Kidney (tissue), 14 donors: Measurements from ENCODE around the gene ABCG2. TPM values are rescaled to one million over a fixed set of nuclear protein-coding genes. Genes with fewer than 3 reads are reported as not detected.

ENCODE experiments used
- DNase-seq, 5 donors: peaks; one replicate each; pipeline ENCODE4 v3.0.0-alpha.2; 2013 to 2020
- FAIRE-seq: peaks from 2 replicates; lab custom pipeline; 2012; peaks lifted over from hg19 to GRCh38; lab: Jason Lieb, UNC
- H3K27ac ChIP-seq, 2 donors: one replicate each; pipeline ENCODE4 v1.7.0; 2013; ENCODE audit warnings: low read depth in 2 of 2, low read length in 2 of 2, inconsistent platforms in 1 of 2
- H3K27me3 ChIP-seq: one replicate; pipeline ENCODE4 v1.7.1; 2013; ENCODE audit warnings: low read length, inconsistent platforms; ENCODE audit not compliant: control insufficient read depth, insufficient read depth
- H3K36me3 ChIP-seq, 3 donors: one replicate each; pipeline versions ENCODE4 v1.7.0 to v1.7.1; 2013; ENCODE audit warnings: low read length in 3 of 3, control low read depth in 1 of 3, inconsistent platforms in 1 of 3; ENCODE audit not compliant: insufficient read depth in 3 of 3, control insufficient read depth in 2 of 3
- H3K4me1 ChIP-seq, 3 donors: one replicate each; pipeline versions ENCODE4 v1.7.0 to v1.7.1; 2013; ENCODE audit warnings: low read length in 3 of 3, inconsistent platforms in 1 of 3, low read depth in 1 of 3; ENCODE audit not compliant: control insufficient read depth in 2 of 3, insufficient read depth in 2 of 3
- H3K4me3 ChIP-seq, 3 donors: one replicate each; pipeline versions ENCODE4 v1.7.0 to v1.8.1; 2013; ENCODE audit warnings: low read length in 3 of 3, control low read depth in 1 of 3, inconsistent platforms in 1 of 3
- H3K9ac ChIP-seq, 3 donors: one replicate each; pipeline versions ENCODE4 v1.7.0 to v1.7.1; 2013; ENCODE audit warnings: low read length in 3 of 3, control low read depth in 1 of 3, inconsistent platforms in 1 of 3
- H3K9me3 ChIP-seq, 3 donors: one replicate each; pipeline versions ENCODE4 v1.7.0 to v1.7.1; 2013; ENCODE audit warnings: low read length in 3 of 3, control low read depth in 1 of 3, inconsistent platforms in 1 of 3; ENCODE audit not compliant: control insufficient read depth in 2 of 3, insufficient read depth in 1 of 3
- CTCF ChIP-seq: IDR thresholded peaks from 3 replicates; pipeline ENCODE4 v1.5.1; 2012; ENCODE audit warnings: mild to moderate bottlenecking, moderate library complexity, borderline replicate concordance; ENCODE audit not compliant: insufficient read depth; ENCODE audit errors: extremely low read depth
- intact Hi-C: fragments of 100-400 bp; cut with DNase I; formaldehyde crosslinking; loops from one replicate; pipeline ENCODE4 v1.11.1; 2022
- polyA plus RNA-seq: library from polyadenylated mRNA; stranded (reverse); fragments of 350-450 nt; fragmentation: Illumina TruSeq; extraction: RNeasy Lipid Tissue Mini Kit (QIAGEN cat#74804); gene quantifications from one replicate; pipeline ENCODE4 v1.2.3, GENCODE V29; 2014; ENCODE audit warnings: low read depth, low replicate concordance; ENCODE audit not compliant: insufficient read depth
- total RNA-seq: library from RNA; stranded (reverse); fragmentation: NEBNext Ultra II Directional; extraction: Animal tissue kit (Norgen Biotek cat#: 25700); gene quantifications from one replicate; pipeline ENCODE4 v1.2.1, GENCODE V29; 2021
- donor health status: control.
- donor health status: control.
- donor health status: control.
- donor health status: control.
- donor health status: control.
- donor health status: DM: yes; HTN: yes; CAD: no.
- donor health status: Normal renal cell carcinoma (clear cell type).

The ABCG2 gene
- total and polyA plus RNA-seq, 2 donors from 2014 or later, result 1.5 to 4.7 TPM

GRCh38 chr4:88043001-88043400 lies 115.4 kb downstream of the ABCG2 start:
- no peak for TF ChIP-seq CTCF
- Histone ChIP-seq H3K9me3 (no peaks in the 10 kb centered on the region), H3K4me3 (no peak overlapping the region), H3K27me3 (no peaks in the 10 kb centered on the region), H3K9ac (no peak overlapping the region), H3K27ac (no peak overlapping the region), H3K4me1 (peaks cover 0 to 4% (median 0%) of the 10 kb centered on the region in 3 donors), H3K36me3 (peaks cover 11 to 66% (median 31%) of the 10 kb centered on the region in 3 donors)
- FAIRE-seq (no peak), DNase-seq (peak in 1 of 5 donors; percentile 34)
- intact Hi-C loops, result no loop called here

- DNase-seq (no peak), FAIRE-seq (no peak)
- Histone ChIP-seq H3K36me3 (peaks cover 11 to 72% (median 34%) of the 10 kb centered on the region in 3 donors), H3K27ac (peak overlapping the region in 1 of 2 donors; percentile 16), H3K4me1 (peaks cover 0 to 4% (median 0%) of the 10 kb centered on the region in 3 donors), H3K27me3 (no peaks in the 10 kb centered on the region), H3K4me3 (no peak overlapping the region), H3K9me3 (no peaks in the 10 kb centered on the region), H3K9ac (no peak overlapping the region)
- TF ChIP-seq CTCF, result no peak
- intact Hi-C loops, result no loop called here
Measured at GRCh38 chr4:88041626-88042025, 116.8 kb downstream of the ABCG2 start.

- peaks cover 16 to 72% (median 39%) of the 10 kb centered on the region in 3 donors for H3K36me3 ChIP-seq
- H3K4me3 ChIP-seq, result no peak overlapping the region
- FAIRE-seq (no peak), DNase-seq (no peak)
- H3K4me1 ChIP-seq, result peaks cover 0 to 4% (median 0%) of the 10 kb centered on the region in 3 donors
- intact Hi-C loops, result no loop called here
- H3K27ac ChIP-seq, result no peak overlapping the region
- TF ChIP-seq CTCF, result no peak
- no peaks in the 10 kb centered on the region for H3K27me3 ChIP-seq
- H3K9ac ChIP-seq, result no peak overlapping the region
- no peaks in the 10 kb centered on the region for H3K9me3 ChIP-seq
Measured at GRCh38 chr4:88040707-88041106, 117.7 kb downstream of the ABCG2 start.

Other genes with a start within 250 kb of the ABCG2 start
- gene SPP1, start 182.9 kb downstream of the ABCG2 start, total RNA-seq, result 5,484 TPM
- 6,594 TPM for gene SPP1, start 182.9 kb downstream of the ABCG2 start, polyA plus RNA-seq
- 92.6 TPM for gene PKD2, start 151.0 kb downstream of the ABCG2 start, total RNA-seq
- 21.2 TPM for gene PKD2, start 151.0 kb downstream of the ABCG2 start, polyA plus RNA-seq
- gene PPM1K, start 125.9 kb upstream of the ABCG2 start, total RNA-seq, result 20.9 TPM
- gene PPM1K, start 125.9 kb upstream of the ABCG2 start, polyA plus RNA-seq, result 15.4 TPM
- 15.7 TPM for gene HERC6, start 220.2 kb upstream of the ABCG2 start, total RNA-seq
- gene HERC6, start 220.2 kb upstream of the ABCG2 start, polyA plus RNA-seq, result 7.4 TPM